Gastroesophageal sphincter (tissue), 3 donors: ENCODE results near the gene DPYD.

Experiments used
- EP300 ChIP-seq: sonication (generic); formaldehyde crosslinking; IDR thresholded peaks from one replicate; pipeline ENCODE4 v1.6.1; 2017; ENCODE audit warnings: antibody characterized with exemption, mild to moderate bottlenecking
- TF ChIP-seq, protein P1 (sequence below), 4 experiments: fragments of 200-600 bp in 2 of 4; fragments of 450-650 bp in 2 of 4; sonication (generic) in 1 of 4; IDR thresholded peaks; one replicate each; pipeline ENCODE4 v1.5.1; 2017 to 2019; ENCODE audit warnings: antibody characterized with exemption in 4 of 4, mild to moderate bottlenecking in 2 of 4, moderate library complexity in 2 of 4

DNA sequence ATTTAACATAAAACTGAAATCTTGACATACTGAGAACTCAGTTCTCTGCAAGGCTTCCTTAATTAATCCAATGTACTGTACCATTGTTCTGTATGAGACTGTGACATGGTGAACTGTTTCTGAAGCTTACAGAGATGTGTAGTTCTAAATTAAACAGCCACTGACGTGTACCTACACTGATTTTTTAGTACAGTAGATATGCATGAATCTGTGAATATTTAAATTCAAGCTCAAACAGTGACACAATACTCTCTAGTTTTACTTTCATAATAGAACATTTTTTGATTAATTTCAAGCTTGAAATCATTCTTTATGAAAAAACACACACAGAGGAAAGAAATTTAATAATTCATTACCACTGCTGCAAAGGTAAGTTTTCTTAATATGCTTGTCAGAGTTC is 621.9 kb downstream of the DPYD start:
- TF ChIP-seq, protein P1, sequence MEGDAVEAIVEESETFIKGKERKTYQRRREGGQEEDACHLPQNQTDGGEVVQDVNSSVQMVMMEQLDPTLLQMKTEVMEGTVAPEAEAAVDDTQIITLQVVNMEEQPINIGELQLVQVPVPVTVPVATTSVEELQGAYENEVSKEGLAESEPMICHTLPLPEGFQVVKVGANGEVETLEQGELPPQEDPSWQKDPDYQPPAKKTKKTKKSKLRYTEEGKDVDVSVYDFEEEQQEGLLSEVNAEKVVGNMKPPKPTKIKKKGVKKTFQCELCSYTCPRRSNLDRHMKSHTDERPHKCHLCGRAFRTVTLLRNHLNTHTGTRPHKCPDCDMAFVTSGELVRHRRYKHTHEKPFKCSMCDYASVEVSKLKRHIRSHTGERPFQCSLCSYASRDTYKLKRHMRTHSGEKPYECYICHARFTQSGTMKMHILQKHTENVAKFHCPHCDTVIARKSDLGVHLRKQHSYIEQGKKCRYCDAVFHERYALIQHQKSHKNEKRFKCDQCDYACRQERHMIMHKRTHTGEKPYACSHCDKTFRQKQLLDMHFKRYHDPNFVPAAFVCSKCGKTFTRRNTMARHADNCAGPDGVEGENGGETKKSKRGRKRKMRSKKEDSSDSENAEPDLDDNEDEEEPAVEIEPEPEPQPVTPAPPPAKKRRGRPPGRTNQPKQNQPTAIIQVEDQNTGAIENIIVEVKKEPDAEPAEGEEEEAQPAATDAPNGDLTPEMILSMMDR (IDR thresholded peaks at IDR 0.05) = no peak
- no peak for TF ChIP-seq EP300
